T follicular helper cell (primary cell): Measurements from ENCODE around the gene SAA1.
"Not testable (repeated sequence)": the region's sequence is repeated elsewhere in the genome, so short reads cannot be mapped to it uniquely, and the experiment has no call there.

Experiments used
- DNase-seq: peaks from one replicate; pipeline ENCODE4 v3.0.0-alpha.2; 2020; ENCODE audit warnings: low read depth

SAA1 gene

GRCh38 chr11:18259259-18259658 is 6.8 kb upstream of the SAA1 start:
- DNase-seq = no peak

- DNase-seq = no peak
These were observed 4.3 kb upstream of the SAA1 start for GRCh38 chr11:18261721-18262120.

GRCh38 chr11:18262681-18263350 is 3.2 kb upstream of the SAA1 start:
- not testable (repeated sequence) for DNase-seq

- no peak for DNase-seq
These were observed 2.0 kb upstream of the SAA1 start for GRCh38 chr11:18264035-18264434.

- DNase-seq = no peak
These were observed 1.1 kb upstream of the SAA1 start for GRCh38 chr11:18264677-18265555.

- not testable (repeated sequence) for DNase-seq
These were observed 1.5 kb downstream of the SAA1 start for GRCh38 chr11:18267335-18268133.

- DNase-seq = not testable (repeated sequence)
These were observed 3.2 kb downstream of the SAA1 start for GRCh38 chr11:18269252-18269651.

GRCh38 chr11:18270102-18270501 is 4.0 kb downstream of the SAA1 start:
- DNase-seq = no peak

GRCh38 chr11:18271206-18271605 is 5.1 kb downstream of the SAA1 start:
- DNase-seq = no peak

GRCh38 chr11:18277565-18278271 is 11.7 kb downstream of the SAA1 start:
- no peak for DNase-seq

GRCh38 chr11:18280438-18281045 is 14.5 kb downstream of the SAA1 start:
- no peak for DNase-seq

- DNase-seq = no peak
These were observed 16.6 kb downstream of the SAA1 start for GRCh38 chr11:18282626-18283025.

- DNase-seq = no peak
These were observed 19.8 kb downstream of the SAA1 start for GRCh38 chr11:18285841-18286240.

- DNase-seq = no peak
These were observed 22.8 kb downstream of the SAA1 start for GRCh38 chr11:18288911-18289310.

- DNase-seq = no peak
These were observed 28.8 kb downstream of the SAA1 start for GRCh38 chr11:18294862-18295261.

- no peak for DNase-seq
These were observed 29.3 kb downstream of the SAA1 start for GRCh38 chr11:18295316-18295715.

- no peak for DNase-seq
These were observed 33.7 kb downstream of the SAA1 start for GRCh38 chr11:18299721-18300120.

- DNase-seq = no peak
These were observed 38.7 kb downstream of the SAA1 start for GRCh38 chr11:18304745-18305144.

GRCh38 chr11:18307461-18308139 is 41.5 kb downstream of the SAA1 start:
- DNase-seq = no peak

- no peak for DNase-seq
These were observed 42.2 kb downstream of the SAA1 start for GRCh38 chr11:18308242-18308641.

- DNase-seq = no peak
These were observed 43.6 kb downstream of the SAA1 start for GRCh38 chr11:18309691-18310090.
